CD4-positive, CD25-positive, alpha-beta regulatory T cell (primary cell): ENCODE data around the gene AQP12B. TPM values are rescaled to one million over a fixed set of nuclear protein-coding genes. Genes with fewer than 3 reads are reported as not detected.
"Not testable (repeated sequence)": the region's sequence is repeated elsewhere in the genome, so short reads cannot be mapped to it uniquely, and the experiment has no call there.

ENCODE experiments used
- ATAC-seq, 2 donors: fragments of 150-1000 bp; cut with Tn5 transposase; one replicate each; pipeline ENCODE4 v1.10.0; 2021; ENCODE audit warnings: low read depth in 2 of 2, moderate number of reproducible peaks in 2 of 2, moderate library complexity in 1 of 2
- DNase-seq, 3 donors: peaks; one replicate each; pipeline versions ENCODE4 v3.0.0 to v3.0.0-alpha.2; 2012 to 2022; ENCODE audit warnings: mixed read lengths in 1 of 3
- H3K27ac ChIP-seq: one replicate; pipeline ENCODE4 v1.7.0; 2013; ENCODE audit warnings: mild to moderate bottlenecking, low read length; ENCODE audit not compliant: insufficient read depth, poor library complexity, severe bottlenecking
- H3K27me3 ChIP-seq: one replicate; pipeline ENCODE4 v1.7.0; 2013; ENCODE audit warnings: low read length; ENCODE audit not compliant: control insufficient read depth, insufficient read depth
- H3K36me3 ChIP-seq: one replicate; pipeline ENCODE4 v1.7.0; 2013; ENCODE audit warnings: mild to moderate bottlenecking, low read length, moderate library complexity; ENCODE audit not compliant: control insufficient read depth, insufficient read depth
- H3K4me1 ChIP-seq: 2 replicates; pipeline ENCODE4 v1.7.0; 2013; ENCODE audit warnings: mild to moderate bottlenecking, low read length; ENCODE audit not compliant: insufficient read depth, control insufficient read depth, poor library complexity, severe bottlenecking
- H3K4me3 ChIP-seq: one replicate; pipeline ENCODE4 v1.7.0; 2013; ENCODE audit warnings: low read depth, mild to moderate bottlenecking, low read length, moderate library complexity
- H3K9me3 ChIP-seq, 2 experiments: 1 replicate in 1 of 2; 2 replicates in 1 of 2; pipeline ENCODE4 v1.7.0; 2013; ENCODE audit warnings: low read length in 2 of 2, mild to moderate bottlenecking in 1 of 2, moderate library complexity in 1 of 2; ENCODE audit not compliant: control insufficient read depth in 2 of 2
- H3K27ac Mint-ChIP-seq, 3 donors: one replicate each; pipeline ENCODE4 v1.8.0; 2020 to 2022; ENCODE audit warnings: mild to moderate bottlenecking in 3 of 3, mixed read lengths in 3 of 3, moderate library complexity in 2 of 3
- H3K27me3 Mint-ChIP-seq: one replicate; pipeline ENCODE4 v1.8.0; 2022; ENCODE audit warnings: mild to moderate bottlenecking, mixed read lengths
- H3K36me3 Mint-ChIP-seq: one replicate; pipeline ENCODE4 v1.8.0; 2020; ENCODE audit warnings: mixed read lengths
- H3K4me1 Mint-ChIP-seq, 4 donors: one replicate each; pipeline ENCODE4 v1.8.0; 2020 to 2022; ENCODE audit warnings: mixed read lengths in 4 of 4, mild to moderate bottlenecking in 1 of 4
- H3K4me3 Mint-ChIP-seq, 4 donors: one replicate each; pipeline ENCODE4 v1.8.0; 2020 to 2022; ENCODE audit warnings: mild to moderate bottlenecking in 4 of 4, mixed read lengths in 4 of 4, moderate library complexity in 3 of 4
- H3K9me3 Mint-ChIP-seq, 7 donors: one replicate each; pipeline ENCODE4 v1.8.0; 2020 to 2022; ENCODE audit warnings: mixed read lengths in 7 of 7, mild to moderate bottlenecking in 3 of 7, moderate library complexity in 2 of 7
- polyA plus RNA-seq, 4 donors: library from polyadenylated mRNA; unstranded; fragments of 300-500 nt; fragmentation: Illumina TruSeq; gene quantifications; one replicate each; pipeline ENCODE4 v1.2.3, GENCODE V29; 2021
- total RNA-seq: library from RNA; stranded (reverse); gene quantifications from one replicate; pipeline ENCODE4 v1.2.3, GENCODE V29; 2022

Gene AQP12B
- total and polyA plus RNA-seq, 5 donors from 2014 or later, result not detected

- H3K4me3 Mint-ChIP-seq, H3K4me3 ChIP-seq, H3K9me3 Mint-ChIP-seq, H3K27ac ChIP-seq, H3K4me1 Mint-ChIP-seq, H3K27me3 ChIP-seq, DNase-seq, ATAC-seq, H3K36me3 ChIP-seq, H3K27ac Mint-ChIP-seq, H3K9me3 ChIP-seq, H3K27me3 Mint-ChIP-seq, H3K4me1 ChIP-seq, H3K36me3 Mint-ChIP-seq: not testable (repeated sequence)
These were observed 4.6 kb downstream of the AQP12B start for GRCh38 chr2:240678043-240678442.

GRCh38 chr2:240675345-240675744, 7.3 kb downstream of the AQP12B start:
- not testable (repeated sequence) for H3K4me1 Mint-ChIP-seq, H3K27ac ChIP-seq, H3K4me3 Mint-ChIP-seq, ATAC-seq, H3K9me3 Mint-ChIP-seq, H3K36me3 Mint-ChIP-seq, H3K36me3 ChIP-seq, H3K9me3 ChIP-seq, DNase-seq, H3K27ac Mint-ChIP-seq, H3K27me3 ChIP-seq, H3K4me1 ChIP-seq, H3K4me3 ChIP-seq
- H3K27me3 Mint-ChIP-seq, result peaks cover 22% of the 10 kb centered on the region

- H3K9me3 Mint-ChIP-seq, ATAC-seq, H3K36me3 ChIP-seq, H3K4me1 Mint-ChIP-seq, H3K27me3 ChIP-seq, H3K27ac ChIP-seq, H3K27ac Mint-ChIP-seq, H3K4me1 ChIP-seq, H3K36me3 Mint-ChIP-seq, H3K4me3 ChIP-seq, DNase-seq, H3K9me3 ChIP-seq, H3K4me3 Mint-ChIP-seq: not testable (repeated sequence)
- H3K27me3 Mint-ChIP-seq, result peaks cover 25% of the 10 kb centered on the region
These were observed 8.1 kb downstream of the AQP12B start for GRCh38 chr2:240674461-240675184.

- Histone ChIP-seq H3K36me3 (no peaks in the 10 kb centered on the region), H3K4me3 (no peak overlapping the region), H3K27me3 (peaks cover under 1% of the 10 kb centered on the region), H3K27ac (no peak overlapping the region), H3K9me3 (no peaks in the 10 kb centered on the region), H3K4me1 (no peaks in the 10 kb centered on the region)
- Mint-ChIP-seq H3K27ac (no peak overlapping the region), H3K27me3 (peaks cover 25% of the 10 kb centered on the region), H3K4me3 (no peak overlapping the region), H3K9me3 (peaks cover 0 to 1% (median 0%) of the 10 kb centered on the region in 7 donors), H3K4me1 (no peaks in the 10 kb centered on the region), H3K36me3 (no peaks in the 10 kb centered on the region)
- no peak for ATAC-seq
- DNase-seq, result no peak
These were observed 9.9 kb downstream of the AQP12B start for GRCh38 chr2:240672701-240673190.

- H3K27me3 ChIP-seq, result peaks cover 3% of the 10 kb centered on the region
- no peak overlapping the region for H3K27ac Mint-ChIP-seq
- no peak for DNase-seq
- ATAC-seq, result no peak
- no peaks in the 10 kb centered on the region for H3K4me1 ChIP-seq
- no peaks in the 10 kb centered on the region for H3K9me3 ChIP-seq
- no peaks in the 10 kb centered on the region for H3K36me3 Mint-ChIP-seq
- peaks cover 0 to 1% (median 0%) of the 10 kb centered on the region in 7 donors for H3K9me3 Mint-ChIP-seq
- peaks cover 25% of the 10 kb centered on the region for H3K27me3 Mint-ChIP-seq
- H3K4me3 ChIP-seq, result no peak overlapping the region
- H3K4me3 Mint-ChIP-seq, result no peak overlapping the region
- no peak overlapping the region for H3K27ac ChIP-seq
- no peaks in the 10 kb centered on the region for H3K4me1 Mint-ChIP-seq
- no peaks in the 10 kb centered on the region for H3K36me3 ChIP-seq
These were observed 10.5 kb downstream of the AQP12B start for GRCh38 chr2:240672076-240672700.

- Histone ChIP-seq H3K36me3 (no peaks in the 10 kb centered on the region), H3K4me3 (no peak overlapping the region), H3K9me3 (no peaks in the 10 kb centered on the region), H3K27me3 (peaks cover 6% of the 10 kb centered on the region), H3K4me1 (no peaks in the 10 kb centered on the region), H3K27ac (no peak overlapping the region)
- Mint-ChIP-seq H3K9me3 (peaks cover 0 to 4% (median 2%) of the 10 kb centered on the region in 7 donors), H3K27me3 (peaks cover 34% of the 10 kb centered on the region), H3K4me1 (no peaks in the 10 kb centered on the region), H3K36me3 (no peaks in the 10 kb centered on the region), H3K4me3 (no peak overlapping the region), H3K27ac (no peak overlapping the region)
- no peak for ATAC-seq
- no peak for DNase-seq
These were observed 11.7 kb downstream of the AQP12B start for GRCh38 chr2:240670950-240671349.

- H3K9me3 ChIP-seq, result peaks cover under 1 to 1% of the 10 kb centered on the region in 2 experiments
- H3K36me3 Mint-ChIP-seq, result no peaks in the 10 kb centered on the region
- H3K27me3 Mint-ChIP-seq, result peaks cover 38% of the 10 kb centered on the region
- ATAC-seq, result no peak
- H3K27me3 ChIP-seq, result peaks cover 9% of the 10 kb centered on the region
- H3K4me3 Mint-ChIP-seq, result no peak overlapping the region
- no peak overlapping the region for H3K4me3 ChIP-seq
- H3K27ac ChIP-seq, result no peak overlapping the region
- H3K36me3 ChIP-seq, result no peaks in the 10 kb centered on the region
- H3K4me1 Mint-ChIP-seq, result no peaks in the 10 kb centered on the region
- H3K4me1 ChIP-seq, result no peaks in the 10 kb centered on the region
- peaks cover 0 to 8% (median 2%) of the 10 kb centered on the region in 7 donors for H3K9me3 Mint-ChIP-seq
- DNase-seq, result no peak
- no peak overlapping the region for H3K27ac Mint-ChIP-seq
These were observed 12.3 kb downstream of the AQP12B start for GRCh38 chr2:240670402-240670801.

GRCh38 chr2:240664622-240665021, 18.1 kb downstream of the AQP12B start:
- Histone ChIP-seq H3K4me3 (no peak overlapping the region), H3K36me3 (no peaks in the 10 kb centered on the region), H3K27me3 (peaks cover 34% of the 10 kb centered on the region), H3K27ac (no peak overlapping the region), H3K9me3 (peaks cover 10 to 11% of the 10 kb centered on the region in 2 experiments), H3K4me1 (no peaks in the 10 kb centered on the region)
- Mint-ChIP-seq H3K27me3 (peaks cover 54% of the 10 kb centered on the region), H3K4me3 (no peak overlapping the region), H3K9me3 (peaks cover 0 to 12% (median 5%) of the 10 kb centered on the region in 7 donors), H3K36me3 (no peaks in the 10 kb centered on the region), H3K27ac (no peak overlapping the region), H3K4me1 (no peaks in the 10 kb centered on the region)
- ATAC-seq (no peak), DNase-seq (no peak)
